Keratinocyte (primary cell): ENCODE results near the gene PPM1J. TPM values are rescaled to one million over a fixed set of nuclear protein-coding genes. Genes with fewer than 3 reads are reported as not detected.

Experiments
- DNase-seq: peaks from one replicate; pipeline ENCODE4 v3.0.0-alpha.2; 2011; ENCODE audit warnings: low read depth, missing footprints, low spot score
- FAIRE-seq: peaks from 2 replicates; lab custom pipeline; 2011; peaks lifted over from hg19 to GRCh38; lab: Jason Lieb, UNC
- H2AFZ ChIP-seq: 2 replicates; pipeline ENCODE4 v1.6.0; 2012; ENCODE audit warnings: low read length, control low read depth, inconsistent platforms; ENCODE audit not compliant: control insufficient read depth
- H3K27ac ChIP-seq: 2 replicates; pipeline ENCODE4 v1.5.1; 2011; ENCODE audit warnings: low read length; ENCODE audit not compliant: control insufficient read depth, insufficient read depth
- H3K27me3 ChIP-seq: 3 replicates; pipeline ENCODE4 v1.6.0; 2011; ENCODE audit warnings: low read length; ENCODE audit not compliant: control insufficient read depth, insufficient read depth; ENCODE audit errors: extremely low read depth
- H3K36me3 ChIP-seq, 2 experiments: 2 replicates in 1 of 2; 3 replicates in 1 of 2; pipeline ENCODE4 v1.5.1; 2011; ENCODE audit warnings: low read length in 2 of 2, mild to moderate bottlenecking in 1 of 2; ENCODE audit not compliant: control insufficient read depth in 2 of 2, insufficient read depth in 2 of 2; ENCODE audit errors: extremely low read depth in 1 of 2
- H3K4me1 ChIP-seq: 3 replicates; pipeline ENCODE4 v1.5.1; 2011; ENCODE audit warnings: low read length; ENCODE audit not compliant: control insufficient read depth, insufficient read depth; ENCODE audit errors: extremely low read depth
- H3K4me2 ChIP-seq: 3 replicates; pipeline ENCODE4 v1.6.0; 2011; ENCODE audit warnings: low read depth, low read length; ENCODE audit not compliant: control insufficient read depth, insufficient read depth; ENCODE audit errors: extremely low read depth
- H3K4me3 ChIP-seq, 3 experiments: fragments of 200-600 bp in 1 of 3; sonication (generic) in 1 of 3; 2 replicates in 2 of 3; 3 replicates in 1 of 3; pipeline ENCODE4 v1.5.1; 2011 to 2016; ENCODE audit warnings: low read length in 3 of 3, mild to moderate bottlenecking in 3 of 3, control low read depth in 2 of 3, inconsistent platforms in 1 of 3, low read depth in 1 of 3, mixed read lengths in 1 of 3, mixed run types in 1 of 3, moderate library complexity in 1 of 3; ENCODE audit not compliant: control insufficient read depth in 2 of 3, insufficient read depth in 2 of 3; ENCODE audit errors: extremely low read depth in 1 of 3
- H3K79me2 ChIP-seq: 2 replicates; pipeline ENCODE4 v1.6.0; 2012; ENCODE audit warnings: low read length; ENCODE audit not compliant: control insufficient read depth, insufficient read depth
- H3K9ac ChIP-seq: 3 replicates; pipeline ENCODE4 v1.6.0; 2011; ENCODE audit warnings: low read length; ENCODE audit not compliant: control insufficient read depth, insufficient read depth; ENCODE audit errors: extremely low read depth
- H3K9me1 ChIP-seq: 3 replicates; pipeline ENCODE4 v1.6.0; 2011; ENCODE audit warnings: low read length; ENCODE audit not compliant: control insufficient read depth, insufficient read depth; ENCODE audit errors: extremely low read depth
- H3K9me3 ChIP-seq: 2 replicates; pipeline ENCODE4 v1.5.1; 2012; ENCODE audit warnings: low read depth, low read length; ENCODE audit not compliant: control insufficient read depth
- H4K20me1 ChIP-seq: 3 replicates; pipeline ENCODE4 v1.6.0; 2011; ENCODE audit warnings: low read length; ENCODE audit not compliant: control insufficient read depth, insufficient read depth; ENCODE audit errors: extremely low read depth
- EZH2 ChIP-seq: IDR thresholded peaks from one replicate; pipeline ENCODE4 v1.6.1; 2012; ENCODE audit warnings: inconsistent platforms, mild to moderate bottlenecking, low read length, moderate library complexity
- dilution Hi-C: fragments of 300-500 bp; cut with MboI; formaldehyde crosslinking; loops from one replicate; pipeline ENCODE4 v1.7.0; 2020; ENCODE audit warnings: low sequenced_read_pairs; ENCODE audit not compliant: extremely low pct_ligation_motif_present
- polyA plus RNA-seq, 5 experiments: library from polyadenylated mRNA; depleted of rRNA in 3 of 5; stranded (reverse) in 3 of 5; stranded (forward) in 1 of 5; unstranded in 1 of 5; fragments of >200 nt; gene quantifications; 1 replicate in 1 of 5; 2 replicates in 3 of 5; 3 replicates in 1 of 5; pipeline versions ENCODE4 v1.2.1 to v1.2.3, GENCODE V29; 2011 to 2012; ENCODE audit warnings: missing spikeins in 2 of 5, low read depth in 1 of 5, low replicate concordance in 1 of 5
- TF ChIP-seq, protein P1 (sequence below), 3 experiments: IDR thresholded peaks in 1 of 3; conservative IDR thresholded peaks in 1 of 3; optimal IDR thresholded peaks in 1 of 3; 2 replicates in 2 of 3; 3 replicates in 1 of 3; pipeline versions ENCODE3 to v1.5.1; 2011; ENCODE audit warnings: low read length in 3 of 3, mild to moderate bottlenecking in 3 of 3, moderate library complexity in 2 of 3, control low read depth in 1 of 3, inconsistent platforms in 1 of 3; ENCODE audit not compliant: insufficient read depth in 2 of 3; ENCODE audit errors: extremely low read depth in 1 of 3

PPM1J gene
- polyA plus RNA-seq, 1 donor (not counting 4 experiments of a cell fraction or from before 2014, with no cell fraction given) = 7.7 TPM

DNA sequence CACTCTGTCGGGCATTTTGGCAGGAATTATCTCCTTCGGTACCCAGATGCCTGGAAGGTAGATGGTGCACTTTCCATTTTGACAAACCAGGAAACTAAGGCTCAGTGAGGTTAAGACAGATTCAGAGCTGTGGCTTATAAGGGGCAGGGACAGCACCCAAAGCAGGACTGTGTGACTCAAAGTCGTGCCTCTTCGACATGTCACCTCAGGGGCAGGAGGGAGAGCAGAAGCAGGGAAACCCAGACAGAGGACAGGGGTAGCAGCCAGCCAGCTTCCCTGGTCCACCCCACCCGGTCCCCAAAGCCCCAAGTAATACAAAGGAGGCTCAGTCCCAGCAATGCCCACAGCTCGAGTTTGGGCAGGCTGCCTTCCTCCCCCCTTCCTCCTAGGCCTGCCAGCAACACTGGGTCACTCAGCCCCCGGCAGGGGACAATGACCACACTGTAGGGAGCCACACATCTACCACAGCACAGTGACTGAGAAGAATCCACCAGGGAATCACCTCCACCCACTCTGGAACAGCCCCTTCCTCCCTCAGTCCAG, 10.7 kb downstream of the PPM1J start:
- TF ChIP-seq, protein P1, sequence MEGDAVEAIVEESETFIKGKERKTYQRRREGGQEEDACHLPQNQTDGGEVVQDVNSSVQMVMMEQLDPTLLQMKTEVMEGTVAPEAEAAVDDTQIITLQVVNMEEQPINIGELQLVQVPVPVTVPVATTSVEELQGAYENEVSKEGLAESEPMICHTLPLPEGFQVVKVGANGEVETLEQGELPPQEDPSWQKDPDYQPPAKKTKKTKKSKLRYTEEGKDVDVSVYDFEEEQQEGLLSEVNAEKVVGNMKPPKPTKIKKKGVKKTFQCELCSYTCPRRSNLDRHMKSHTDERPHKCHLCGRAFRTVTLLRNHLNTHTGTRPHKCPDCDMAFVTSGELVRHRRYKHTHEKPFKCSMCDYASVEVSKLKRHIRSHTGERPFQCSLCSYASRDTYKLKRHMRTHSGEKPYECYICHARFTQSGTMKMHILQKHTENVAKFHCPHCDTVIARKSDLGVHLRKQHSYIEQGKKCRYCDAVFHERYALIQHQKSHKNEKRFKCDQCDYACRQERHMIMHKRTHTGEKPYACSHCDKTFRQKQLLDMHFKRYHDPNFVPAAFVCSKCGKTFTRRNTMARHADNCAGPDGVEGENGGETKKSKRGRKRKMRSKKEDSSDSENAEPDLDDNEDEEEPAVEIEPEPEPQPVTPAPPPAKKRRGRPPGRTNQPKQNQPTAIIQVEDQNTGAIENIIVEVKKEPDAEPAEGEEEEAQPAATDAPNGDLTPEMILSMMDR (optimal IDR thresholded peaks at IDR 0.05 in 1 of 3, IDR thresholded peaks at IDR 0.05 in 1 of 3, conservative IDR thresholded peaks at IDR 0.05 in 1 of 3; ENCODE audit: extremely low read depth in 1 of 3, insufficient read depth in 2 of 3, low read length in 3 of 3) = no peak
- TF ChIP-seq EZH2 = no peak
- Histone ChIP-seq H3K79me2 (peaks cover 38% of the 10 kb centered on the region), H3K9me3 (no peaks in the 10 kb centered on the region), H3K4me2 (peak overlapping the region; percentile 100), H3K9me1 (peaks cover 11% of the 10 kb centered on the region), H3K4me3 (peak overlapping the region; percentile 72 to 92 (median 87)), H3K9ac (peak overlapping the region; percentile 90), H3K27me3 (no peaks in the 10 kb centered on the region), H3K4me1 (peaks cover 70% of the 10 kb centered on the region), H3K27ac (peak overlapping the region; percentile 91), H4K20me1 (peaks cover 15% of the 10 kb centered on the region), H2AFZ (no peak overlapping the region), H3K36me3 (peaks cover 20 to 47% of the 10 kb centered on the region in 2 experiments)
- FAIRE-seq (no peak), DNase-seq (no peak)
- dilution Hi-C loops = no loop called here

DNA sequence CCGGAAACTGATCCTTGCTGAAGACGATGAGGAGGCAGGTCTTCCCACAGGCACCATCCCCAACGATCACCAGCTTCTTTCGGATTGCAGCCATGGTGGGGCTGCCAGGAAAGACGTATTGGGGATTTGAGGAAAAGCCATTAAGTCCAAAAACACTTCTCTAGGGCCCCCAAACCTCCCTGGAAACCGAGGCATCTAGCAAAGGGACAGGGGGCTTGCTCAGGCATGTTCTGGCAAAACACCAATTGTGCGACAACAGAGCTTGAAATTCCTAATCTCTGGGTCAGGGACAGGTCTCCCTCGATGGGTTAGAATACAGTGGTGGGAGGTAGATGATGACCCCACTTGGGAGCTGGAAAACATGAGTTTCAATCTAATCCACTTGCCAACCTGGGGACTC, 11.4 kb downstream of the PPM1J start:
- peaks cover 38% of the 10 kb centered on the region for H3K79me2 ChIP-seq
- no peak overlapping the region for H2AFZ ChIP-seq
- no peak for FAIRE-seq
- no peak for DNase-seq
- dilution Hi-C loops = no loop called here
- peak overlapping the region; percentile 100 for H3K4me2 ChIP-seq
- peaks cover 11% of the 10 kb centered on the region for H3K9me1 ChIP-seq
- peaks cover 15% of the 10 kb centered on the region for H4K20me1 ChIP-seq
- peak overlapping the region; percentile 91 for H3K27ac ChIP-seq
- H3K9me3 ChIP-seq = no peaks in the 10 kb centered on the region
- peak overlapping the region; percentile 90 for H3K9ac ChIP-seq
- H3K4me3 ChIP-seq = peak overlapping the region in 2 of 3 experiments; percentile 72 to 92
- peaks cover 73% of the 10 kb centered on the region for H3K4me1 ChIP-seq
- peaks cover 23 to 50% of the 10 kb centered on the region in 2 experiments for H3K36me3 ChIP-seq
- TF ChIP-seq, protein P1 (optimal IDR thresholded peaks at IDR 0.05 in 1 of 3, IDR thresholded peaks at IDR 0.05 in 1 of 3, conservative IDR thresholded peaks at IDR 0.05 in 1 of 3; ENCODE audit: extremely low read depth in 1 of 3, insufficient read depth in 2 of 3, low read length in 3 of 3) = no peak
- TF ChIP-seq EZH2 = no peak
- no peaks in the 10 kb centered on the region for H3K27me3 ChIP-seq
